ENCODE data around the gene MYO16.

The MYO16 gene

GRCh38 chr13:109126178-109126577 is 496.8 kb downstream of the MYO16 start:
- no peaks in the 10 kb centered on the region for H3K9me3 ChIP-seq
- no peak for DNase-seq
- peaks cover 6% of the 10 kb centered on the region for H3K4me1 ChIP-seq
- no peaks in the 10 kb centered on the region for H3K36me3 ChIP-seq
- H3K27me3 ChIP-seq, result no peaks in the 10 kb centered on the region; the same call in 1 of the 2 replicates
- H3K4me3 ChIP-seq (ENCODE audit: low read depth, low read length), result no peak overlapping the region
- TF ChIP-seq, protein P1, sequence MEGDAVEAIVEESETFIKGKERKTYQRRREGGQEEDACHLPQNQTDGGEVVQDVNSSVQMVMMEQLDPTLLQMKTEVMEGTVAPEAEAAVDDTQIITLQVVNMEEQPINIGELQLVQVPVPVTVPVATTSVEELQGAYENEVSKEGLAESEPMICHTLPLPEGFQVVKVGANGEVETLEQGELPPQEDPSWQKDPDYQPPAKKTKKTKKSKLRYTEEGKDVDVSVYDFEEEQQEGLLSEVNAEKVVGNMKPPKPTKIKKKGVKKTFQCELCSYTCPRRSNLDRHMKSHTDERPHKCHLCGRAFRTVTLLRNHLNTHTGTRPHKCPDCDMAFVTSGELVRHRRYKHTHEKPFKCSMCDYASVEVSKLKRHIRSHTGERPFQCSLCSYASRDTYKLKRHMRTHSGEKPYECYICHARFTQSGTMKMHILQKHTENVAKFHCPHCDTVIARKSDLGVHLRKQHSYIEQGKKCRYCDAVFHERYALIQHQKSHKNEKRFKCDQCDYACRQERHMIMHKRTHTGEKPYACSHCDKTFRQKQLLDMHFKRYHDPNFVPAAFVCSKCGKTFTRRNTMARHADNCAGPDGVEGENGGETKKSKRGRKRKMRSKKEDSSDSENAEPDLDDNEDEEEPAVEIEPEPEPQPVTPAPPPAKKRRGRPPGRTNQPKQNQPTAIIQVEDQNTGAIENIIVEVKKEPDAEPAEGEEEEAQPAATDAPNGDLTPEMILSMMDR (IDR thresholded peaks at IDR 0.05; ENCODE audit: low read depth, low read length), result no peak

DNA sequence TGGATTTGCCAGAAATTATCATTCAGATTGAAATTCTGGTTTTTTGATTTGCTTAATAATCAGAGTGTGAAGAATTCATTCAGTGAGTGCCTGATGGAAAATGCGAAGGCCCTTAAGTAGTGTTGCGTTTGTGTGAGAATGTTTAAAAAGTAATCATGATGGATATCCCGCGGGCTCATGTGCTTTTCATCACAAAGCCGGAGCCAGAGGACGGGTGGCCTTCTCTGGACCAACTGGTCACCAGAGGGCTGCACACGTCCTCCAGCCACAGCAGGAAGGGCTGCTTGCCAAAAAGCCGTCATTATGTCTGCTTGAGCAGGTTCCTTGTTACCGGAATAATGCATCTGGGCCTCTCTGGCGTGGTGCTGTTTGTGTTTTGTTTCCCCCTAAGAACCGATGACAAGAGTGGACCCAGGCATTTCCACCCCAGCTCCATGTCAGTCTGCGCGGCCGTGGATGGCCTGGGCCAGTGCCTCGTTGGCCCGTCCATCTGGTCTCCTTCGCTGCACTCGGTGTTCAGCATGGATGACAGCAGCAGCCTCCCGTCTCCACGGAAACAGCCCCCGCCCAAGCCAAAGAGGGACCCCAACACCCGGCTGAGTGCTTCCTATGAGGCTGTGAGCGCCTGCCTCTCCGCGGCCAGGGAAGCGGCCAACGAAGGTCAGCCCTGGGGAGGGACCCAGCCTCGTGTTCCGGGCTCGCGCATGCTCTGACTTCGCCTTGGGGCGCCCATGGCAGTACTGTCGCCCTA is 497.7 kb downstream of the MYO16 start:
- peak overlapping the region; percentile 31 for H3K4me3 ChIP-seq (ENCODE audit: low read depth, low read length)

GRCh38 chr13:109128121-109128520 is 498.7 kb downstream of the MYO16 start:
- no peak overlapping the region for H3K4me3 ChIP-seq (ENCODE audit: low read depth, low read length)
- H3K36me3 ChIP-seq, result no peaks in the 10 kb centered on the region
- no peak for DNase-seq
- H3K9me3 ChIP-seq, result no peaks in the 10 kb centered on the region
- peaks cover 6% of the 10 kb centered on the region for H3K4me1 ChIP-seq
- TF ChIP-seq, protein P1 (IDR thresholded peaks at IDR 0.05; ENCODE audit: low read depth, low read length), result no peak
- H3K27me3 ChIP-seq, result no peaks in the 10 kb centered on the region; the same call in 1 of the 2 replicates

More for the DNA sequence above, 497.7 kb downstream of the MYO16 start:
- Histone ChIP-seq H3K4me1 (peaks cover 6% of the 10 kb centered on the region), H3K9me3 (no peaks in the 10 kb centered on the region), H3K27me3 (no peaks in the 10 kb centered on the region; the same call in 1 of the 2 replicates), H3K36me3 (no peaks in the 10 kb centered on the region)
- DNase-seq, result peak; percentile 32
- TF ChIP-seq, protein P1 (IDR thresholded peaks at IDR 0.05; ENCODE audit: low read depth, low read length), result no peak

GRCh38 chr13:109130093-109130835 is 500.9 kb downstream of the MYO16 start:
- TF ChIP-seq, protein P1 (IDR thresholded peaks at IDR 0.05; ENCODE audit: low read depth, low read length), result no peak
- H3K4me3 ChIP-seq (ENCODE audit: low read depth, low read length), result no peak overlapping the region
- peaks cover 6% of the 10 kb centered on the region for H3K4me1 ChIP-seq
- no peaks in the 10 kb centered on the region; the same call in 1 of the 2 replicates for H3K27me3 ChIP-seq
- no peaks in the 10 kb centered on the region for H3K9me3 ChIP-seq
- DNase-seq, result peak; percentile 40
- no peaks in the 10 kb centered on the region for H3K36me3 ChIP-seq

- Histone ChIP-seq H3K4me3 (ENCODE audit: low read depth, low read length) (no peak overlapping the region), H3K9me3 (no peaks in the 10 kb centered on the region), H3K4me1 (peaks cover 6% of the 10 kb centered on the region), H3K36me3 (no peaks in the 10 kb centered on the region), H3K27me3 (no peaks in the 10 kb centered on the region)
- TF ChIP-seq, protein P1 (IDR thresholded peaks at IDR 0.05; ENCODE audit: low read depth, low read length), result no peak
- no peak for DNase-seq
These were observed 502.4 kb downstream of the MYO16 start for GRCh38 chr13:109131698-109132257.

Data from BE2C (cell line).